GM19238 (cell line): ENCODE measurements around the gene HCRT.
A peak's percentile ranks its signal among the peaks of the same experiment; 100 is the strongest.
"Not testable (repeated sequence)": the region's sequence is repeated elsewhere in the genome, so short reads cannot be mapped to it uniquely, and the experiment has no call there.

Experiments used
- DNase-seq: peaks from one replicate; pipeline ENCODE4 v3.0.0; 2011; ENCODE audit warnings: low spot score; ENCODE audit not compliant: insufficient read length

HCRT gene

GRCh38 chr17:42198897-42199296, 13.6 kb upstream of the HCRT start:
- no peak for DNase-seq

GRCh38 chr17:42197564-42198156, 12.4 kb upstream of the HCRT start:
- DNase-seq = no peak

DNA sequence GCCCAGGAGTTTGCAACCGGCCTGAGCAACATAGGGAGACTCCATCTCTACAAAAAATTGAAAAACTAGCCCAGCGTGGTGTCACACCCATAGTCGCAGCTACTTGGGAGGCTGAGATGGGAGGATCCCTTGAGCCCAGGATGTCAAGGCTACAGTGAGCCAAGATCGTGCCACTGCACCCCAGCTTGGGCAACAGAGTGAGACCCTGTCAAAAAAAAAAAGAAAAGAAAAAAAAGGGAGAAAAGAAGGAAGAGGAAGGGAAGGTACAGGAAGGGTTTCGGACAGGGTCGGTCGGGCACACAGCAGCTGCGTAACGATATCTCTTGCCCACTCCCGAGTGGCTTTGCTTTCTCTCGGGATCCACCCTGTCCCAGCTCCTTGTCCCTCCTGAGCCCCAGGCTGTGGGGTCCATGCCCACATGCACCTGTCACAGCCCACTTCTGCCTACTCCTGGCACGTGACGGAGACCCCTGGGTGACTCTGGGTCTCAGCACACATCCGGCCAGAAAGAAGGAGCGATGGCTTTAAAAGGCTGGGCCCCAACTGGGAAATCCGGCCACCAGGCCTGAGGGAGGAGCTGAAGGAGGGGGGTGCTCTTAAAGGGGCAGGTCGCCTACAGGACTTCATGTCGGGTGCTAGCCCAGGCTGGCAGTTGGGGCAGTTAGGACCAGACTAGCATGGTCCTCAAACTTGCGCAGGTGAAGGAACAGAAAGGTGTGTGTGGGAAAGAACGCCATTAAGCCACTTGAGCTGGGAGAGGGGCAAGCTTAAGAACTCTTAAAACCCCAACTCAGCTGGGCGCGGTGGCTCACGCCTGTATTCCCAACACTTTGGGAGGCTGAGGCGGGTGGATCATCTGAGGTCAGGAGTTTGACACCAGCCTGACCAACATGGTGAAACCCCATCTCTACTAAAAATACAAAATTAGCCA, 9.0 kb upstream of the HCRT start, which contains the start of gene GHDC:
GHDC (minus strand) TSS at position 526 of the 931 bp plus-strand sequence. CDS start 913 bp downstream, outside the sequence.
- DNase-seq = peak; percentile 86

GRCh38 chr17:42193216-42193968, 8.1 kb upstream of the HCRT start:
- DNase-seq = no peak

DNA sequence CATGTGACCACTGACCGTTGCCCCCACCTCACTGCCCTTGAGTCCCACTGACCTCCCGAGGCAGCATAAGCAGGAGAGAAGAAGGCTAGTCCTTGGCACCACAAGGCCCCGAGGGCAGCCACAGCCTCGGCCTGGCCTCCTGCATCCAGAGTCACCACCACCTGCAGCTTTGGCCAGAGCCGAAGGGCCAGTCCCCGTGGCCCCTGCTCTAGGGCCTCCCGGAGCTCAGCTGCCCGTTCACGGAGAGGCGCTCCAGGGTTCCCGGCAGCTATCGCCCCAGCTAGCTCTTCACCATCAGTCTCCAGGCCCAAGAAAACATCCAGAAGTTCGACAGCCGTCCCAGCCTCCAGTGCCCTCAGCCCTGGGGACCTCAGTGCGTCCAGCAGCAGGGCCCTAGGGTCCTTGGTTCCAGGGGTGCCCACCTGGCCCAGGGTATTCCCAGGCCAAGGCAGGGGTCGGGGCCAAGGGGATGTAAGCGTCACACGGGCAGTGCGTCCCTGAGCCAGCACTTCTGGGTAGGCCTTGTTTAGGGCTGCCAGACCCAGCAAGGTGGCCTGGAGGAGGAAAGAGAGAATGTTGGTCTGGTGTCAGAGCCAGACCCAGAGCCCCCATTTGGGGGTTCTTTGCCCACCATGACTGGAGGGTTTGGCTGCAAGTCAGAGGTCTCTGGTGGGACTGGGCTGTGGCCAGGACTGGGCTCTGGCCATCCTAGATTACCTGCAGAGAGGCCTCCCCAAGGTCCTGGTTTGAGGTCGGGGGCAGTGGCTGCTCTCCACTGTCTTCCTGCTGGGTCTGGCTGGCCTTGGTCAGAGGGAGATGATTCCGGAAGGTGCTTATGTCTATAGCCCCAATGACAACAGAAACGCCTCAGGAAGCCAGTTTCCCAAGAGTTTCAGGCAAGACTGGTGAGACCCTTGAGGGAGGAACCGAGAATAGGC, 7.2 kb upstream of the HCRT start:
- DNase-seq = no peak

- no peak for DNase-seq
Measured at GRCh38 chr17:42191275-42191608, 6.0 kb upstream of the HCRT start.

DNA sequence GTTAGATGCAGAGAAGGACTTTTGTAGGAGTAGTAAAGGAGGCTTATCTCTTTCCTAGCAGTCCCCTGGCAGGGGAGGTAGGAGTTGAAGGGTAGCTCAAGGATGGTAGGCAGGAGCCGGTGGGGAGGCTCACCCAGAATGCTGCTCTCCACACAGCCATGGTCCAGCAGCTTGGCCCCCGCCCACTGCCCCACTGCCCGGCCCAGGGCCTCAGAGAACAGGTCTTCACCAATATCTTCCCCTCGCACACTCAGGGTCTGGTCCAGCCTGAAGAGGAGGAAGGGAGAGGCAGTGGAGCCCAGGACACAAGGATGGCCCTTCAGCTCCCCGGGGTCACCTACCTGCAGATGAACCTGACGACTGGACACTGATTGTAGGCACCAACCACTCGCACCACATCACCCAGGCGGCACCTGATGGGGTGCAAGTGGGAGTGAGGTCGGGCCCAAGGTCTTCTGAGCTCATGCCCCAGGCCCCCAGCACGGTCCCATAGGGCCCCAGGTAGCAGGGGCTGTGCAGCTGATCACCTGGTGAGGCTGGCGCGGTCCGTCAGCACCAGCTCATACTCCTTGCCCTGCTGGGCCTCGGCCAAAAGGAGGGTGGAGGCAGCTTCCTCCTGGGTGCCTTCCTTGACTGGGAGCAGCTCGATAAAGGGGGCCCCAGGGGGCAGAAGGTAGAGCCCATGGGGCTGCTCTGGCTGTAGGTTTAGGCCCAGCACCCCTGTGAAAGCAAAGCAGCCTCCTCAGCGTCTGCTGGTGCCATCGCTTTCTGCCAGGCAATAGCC, 5.4 kb upstream of the HCRT start:
- DNase-seq = no peak

DNA sequence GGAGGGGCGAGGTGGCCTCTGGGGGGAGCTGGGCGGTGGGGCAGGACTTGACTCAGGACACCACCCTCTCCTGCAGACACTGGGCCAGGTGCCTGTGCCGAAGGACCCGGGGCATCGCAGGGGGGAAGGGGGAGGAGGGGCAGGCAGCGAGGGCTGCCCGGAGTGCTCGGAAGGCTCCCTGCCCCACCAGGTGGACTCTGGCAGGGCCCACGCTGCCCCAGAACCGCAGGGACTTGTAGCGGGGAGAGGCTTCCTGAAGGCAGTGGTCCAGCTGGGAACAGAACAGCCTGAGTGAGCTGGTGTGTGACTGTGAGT, 4.4 kb upstream of the HCRT start:
- DNase-seq = no peak

GRCh38 chr17:42188749-42189650, 3.7 kb upstream of the HCRT start:
- DNase-seq = no peak

DNA sequence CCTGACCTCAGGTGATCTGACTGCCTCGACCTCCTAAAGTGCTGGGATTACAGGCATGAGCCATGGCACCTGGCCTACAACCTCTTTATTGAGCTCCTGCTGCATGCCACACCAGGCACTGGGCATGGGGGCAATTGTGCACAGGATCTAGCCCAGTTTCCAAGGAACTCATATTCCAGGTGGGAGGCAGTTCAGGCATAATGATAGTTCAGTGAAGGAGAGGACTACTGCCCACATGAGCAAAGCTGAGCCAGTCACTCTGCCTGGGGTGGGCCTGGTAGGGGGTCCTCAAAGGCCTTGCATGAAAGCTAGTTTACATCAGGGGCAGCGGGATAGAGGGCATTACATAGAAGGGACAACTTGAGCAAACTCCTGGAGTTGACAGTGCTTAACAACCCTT, 2.6 kb upstream of the HCRT start:
- no peak for DNase-seq

- DNase-seq = not testable (repeated sequence)
Measured at GRCh38 chr17:42186191-42186590, 939 bp upstream of the HCRT start.

GRCh38 chr17:42185621-42185930, 324 bp upstream of the HCRT start:
- no peak for DNase-seq

DNA sequence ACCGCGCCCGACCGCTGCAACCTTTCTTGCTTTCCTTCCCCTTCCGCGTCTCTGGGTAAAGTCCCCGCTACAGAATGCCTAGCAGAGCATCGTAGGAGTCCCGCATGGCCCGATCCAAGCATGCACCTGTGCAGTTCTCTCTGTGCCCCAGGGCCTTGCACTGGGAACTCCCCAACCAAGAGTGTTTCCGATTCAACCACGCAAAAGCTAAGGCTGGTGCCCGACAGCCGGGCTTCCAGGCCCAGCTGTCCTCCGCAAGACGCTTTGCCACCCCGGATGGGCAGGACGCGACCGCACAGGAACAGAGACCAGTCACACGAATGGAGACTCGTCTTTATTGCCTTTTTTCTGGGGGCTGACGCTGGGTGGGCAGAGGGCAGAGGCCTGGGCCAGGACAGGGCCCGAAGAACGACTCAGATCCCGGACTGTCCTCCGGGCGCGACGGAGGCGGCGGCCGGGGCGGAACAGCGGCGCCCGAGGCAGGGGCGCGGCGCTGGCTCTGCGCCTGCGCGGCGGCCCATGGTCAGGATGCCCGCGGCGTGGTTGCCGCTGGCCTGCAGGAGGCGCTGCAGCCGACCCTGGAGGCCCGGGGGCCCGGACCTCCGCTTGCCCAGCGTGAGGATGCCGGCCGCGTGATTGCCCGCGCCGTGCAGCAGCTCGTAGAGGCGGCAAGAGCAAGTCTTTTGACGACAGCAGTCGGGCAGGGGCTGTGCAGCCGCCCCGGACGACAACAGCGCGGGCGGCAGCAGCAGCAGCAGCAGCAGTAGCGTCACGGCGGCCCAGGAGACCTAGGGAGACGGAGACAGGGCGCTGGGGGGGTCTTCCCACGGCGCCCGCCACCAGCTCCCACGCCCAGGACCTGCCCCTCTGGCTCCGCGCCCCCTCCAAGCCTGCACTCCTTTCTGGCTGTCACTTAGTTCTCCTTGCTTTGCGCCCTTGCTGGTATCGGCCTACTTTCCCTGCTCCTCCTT, 1.2 kb downstream of the HCRT start:
- DNase-seq = peak; percentile 86

DNA sequence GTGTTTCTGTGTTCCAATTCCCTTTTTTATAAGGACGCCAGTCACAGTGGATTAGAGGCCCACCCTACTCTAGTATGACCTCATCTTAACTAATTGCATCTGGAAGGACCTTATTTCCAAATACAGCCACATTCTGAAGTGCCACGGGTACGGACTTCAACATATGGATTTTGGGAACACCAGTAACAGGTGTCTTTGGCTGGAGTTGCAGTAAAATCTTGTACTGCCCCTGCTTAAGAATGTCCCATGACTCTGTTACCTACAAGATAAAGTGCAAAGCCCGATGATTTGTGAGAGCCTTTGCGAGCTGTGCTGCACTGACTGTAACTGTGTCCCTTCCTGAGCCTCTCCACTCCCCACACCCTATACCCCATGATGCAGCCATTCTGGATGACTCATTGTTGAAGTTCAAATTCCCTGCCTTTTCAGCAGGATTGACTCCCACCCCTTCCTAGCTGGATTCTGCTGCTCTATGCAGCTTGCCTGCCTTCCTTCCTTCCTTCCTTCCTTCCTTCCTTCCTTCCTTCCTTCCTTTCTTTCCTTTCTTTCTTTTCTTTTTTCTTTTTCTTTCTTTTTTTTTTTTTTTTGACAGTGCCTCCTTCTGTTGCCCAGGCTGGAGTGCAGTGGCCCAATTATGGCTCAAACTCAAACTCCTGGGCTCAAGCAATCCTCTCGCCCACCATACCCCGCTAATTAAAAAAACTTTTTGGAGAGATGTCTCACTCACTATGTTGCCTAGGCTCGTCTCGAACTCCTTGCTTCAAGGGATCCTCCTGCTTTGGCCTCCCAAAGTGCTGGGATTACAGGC, 2.1 kb downstream of the HCRT start:
- DNase-seq = no peak

DNA sequence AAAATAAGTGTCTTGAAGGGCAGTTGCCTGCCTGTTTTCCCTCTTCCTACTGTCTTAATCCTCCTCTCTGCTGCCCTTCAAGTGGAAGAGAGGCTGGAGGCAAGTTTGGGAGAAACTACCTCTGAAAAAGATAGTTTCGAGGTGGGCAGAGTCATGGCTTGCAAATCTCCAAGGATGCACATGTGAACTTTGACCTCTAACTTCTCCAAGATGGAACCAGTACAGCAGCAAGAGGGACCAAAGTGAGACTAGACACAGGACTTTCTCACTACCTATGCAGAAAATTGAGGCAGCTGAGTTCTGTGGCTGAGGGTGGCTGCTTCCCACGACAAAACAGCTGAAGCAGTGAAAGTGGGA, 3.4 kb downstream of the HCRT start:
- no peak for DNase-seq

GRCh38 chr17:42180922-42181850, 4.1 kb downstream of the HCRT start, which contains the start of gene KCNH4:
TSS of gene KCNH4 (minus strand) at chr17:42181142. CDS start at chr17:42180945, 197 bp downstream.
- DNase-seq = peak; percentile 91
